H1 (cell line): Measurements from ENCODE around the gene FCF1. TPM values are rescaled to one million over a fixed set of nuclear protein-coding genes. Genes with fewer than 3 reads are reported as not detected.

Source experiments
- CTCF ChIA-PET: fragments of 300-600 bp; sonication (Branson Sonifier 250); formaldehyde crosslinking; loops from one replicate; lab custom pipeline; 2021; ENCODE audit not compliant: partially characterized antibody; lab: Charles Lee
- POLR2A ChIA-PET: fragments of 300-600 bp; sonication (Branson Sonifier 250); formaldehyde crosslinking; loops from one replicate; lab custom pipeline; 2021; ENCODE audit warnings: inconsistent platforms; ENCODE audit not compliant: partially characterized antibody; lab: Charles Lee
- DNase-seq, 2 experiments: peaks; one replicate each; pipeline versions ENCODE4 v3.0.0 to v3.0.0-alpha.2; 2010 to 2022; ENCODE audit warnings: low spot score in 2 of 2, low read depth in 1 of 2, mixed read lengths in 1 of 2
- FAIRE-seq: peaks from 2 replicates; lab custom pipeline; 2011; peaks lifted over from hg19 to GRCh38; lab: Jason Lieb, UNC
- H2AFZ ChIP-seq: 2 replicates; pipeline ENCODE4 v1.8.1; 2012; ENCODE audit warnings: low read length, inconsistent platforms
- H2AK5ac ChIP-seq: 2 replicates; pipeline ENCODE4 v1.6.1; 2013; ENCODE audit warnings: low read depth, low read length
- H2BK120ac ChIP-seq: replicated peaks from 2 replicates; pipeline ENCODE3; 2013; ENCODE audit warnings: low read depth, low read length, inconsistent platforms
- H2BK12ac ChIP-seq: 2 replicates; pipeline ENCODE4 v1.6.1; 2013; ENCODE audit warnings: low read depth, low read length
- H2BK15ac ChIP-seq: 2 replicates; pipeline ENCODE4 v1.6.1; 2013; ENCODE audit warnings: low read length
- H2BK20ac ChIP-seq: 2 replicates; pipeline ENCODE4 v1.6.1; 2013; ENCODE audit warnings: low read length
- H2BK5ac ChIP-seq: 2 replicates; pipeline ENCODE4 v1.6.1; 2013; ENCODE audit warnings: low read depth, low read length
- H3K14ac ChIP-seq: 2 replicates; pipeline ENCODE4 v1.6.1; 2013; ENCODE audit warnings: inconsistent platforms; ENCODE audit not compliant: insufficient read length
- H3K18ac ChIP-seq: 2 replicates; pipeline ENCODE4 v1.6.1; 2013; ENCODE audit warnings: low read length; ENCODE audit errors: extremely low read depth
- H3K23ac ChIP-seq: 2 replicates; pipeline ENCODE4 v1.6.1; 2013; ENCODE audit warnings: inconsistent platforms; ENCODE audit not compliant: insufficient read length
- H3K23me2 ChIP-seq: 2 replicates; pipeline ENCODE4 v1.6.1; 2013; ENCODE audit warnings: low read depth, low read length
- H3K27ac ChIP-seq: 2 replicates; pipeline ENCODE4 v1.6.1; 2011; ENCODE audit warnings: low read depth, low read length, inconsistent platforms
- H3K27me3 ChIP-seq, 4 experiments: replicated peaks in 1 of 4; 1 replicate in 1 of 4; 2 replicates in 3 of 4; pipeline versions ENCODE4 v1.6.1 to v1.8.1; 2011 to 2013; ENCODE audit warnings: low read length in 3 of 4, mild to moderate bottlenecking in 3 of 4, inconsistent platforms in 2 of 4, mixed read lengths in 2 of 4, moderate library complexity in 1 of 4; ENCODE audit not compliant: control insufficient read depth in 3 of 4, insufficient read depth in 3 of 4; ENCODE audit errors: extremely low read depth in 1 of 4
- H3K36me3 ChIP-seq, 4 experiments: 2 replicates each; pipeline versions ENCODE4 v1.6.1 to v1.8.1; 2011 to 2013; ENCODE audit warnings: mild to moderate bottlenecking in 4 of 4, low read length in 3 of 4, moderate library complexity in 2 of 4, control low read depth in 1 of 4, inconsistent platforms in 1 of 4; ENCODE audit not compliant: insufficient read depth in 4 of 4, control insufficient read depth in 2 of 4
- H3K4ac ChIP-seq: replicated peaks from 2 replicates; pipeline ENCODE3; 2013; ENCODE audit warnings: low read length, low read depth, mixed read lengths, inconsistent platforms; ENCODE audit not compliant: insufficient read length
- H3K4me1 ChIP-seq, 4 experiments: replicated peaks in 1 of 4; 1 replicate in 1 of 4; 2 replicates in 3 of 4; pipeline versions ENCODE4 v1.6.1 to v1.8.1; 2011 to 2013; ENCODE audit warnings: low read length in 3 of 4, inconsistent platforms in 2 of 4, mixed read lengths in 1 of 4; ENCODE audit not compliant: insufficient read depth in 4 of 4, control insufficient read depth in 3 of 4
- H3K4me2 ChIP-seq, 2 experiments: 2 replicates each; pipeline versions ENCODE4 v1.6.1 to v1.8.1; 2011 to 2013; ENCODE audit warnings: low read depth in 2 of 2, low read length in 2 of 2, control low read depth in 1 of 2, inconsistent platforms in 1 of 2, mild to moderate bottlenecking in 1 of 2; ENCODE audit not compliant: insufficient read depth in 1 of 2
- H3K4me3 ChIP-seq, 4 experiments: fragments of 200-600, 300-600 bp in 1 of 4; sonication (generic), shearing (Covaris generic), sonication (Bioruptor Twin) in 1 of 4; 2 replicates each; pipeline versions ENCODE4 v1.5.1 to v1.8.1; 2011 to 2016; ENCODE audit warnings: low read length in 4 of 4, low read depth in 3 of 4, control low read depth in 2 of 4, inconsistent platforms in 2 of 4, mild to moderate bottlenecking in 2 of 4, mixed read lengths in 1 of 4, moderate library complexity in 1 of 4; ENCODE audit not compliant: insufficient read depth in 2 of 4; ENCODE audit errors: extremely low read depth in 1 of 4
- H3K56ac ChIP-seq: replicated peaks from 2 replicates; pipeline ENCODE3; 2013; ENCODE audit warnings: low read depth, mild to moderate bottlenecking, mixed read lengths, low read length, inconsistent platforms; ENCODE audit not compliant: insufficient read length
- H3K79me1 ChIP-seq: 2 replicates; pipeline ENCODE4 v1.6.1; 2013; ENCODE audit warnings: low read depth, low read length, control low read depth
- H3K79me2 ChIP-seq, 2 experiments: 2 replicates each; pipeline versions ENCODE4 v1.6.1 to v1.8.1; 2012 to 2013; ENCODE audit warnings: low read length in 2 of 2, mild to moderate bottlenecking in 2 of 2, inconsistent platforms in 1 of 2; ENCODE audit not compliant: insufficient read depth in 2 of 2, control insufficient read depth in 1 of 2
- H3K9ac ChIP-seq, 4 experiments: replicated peaks in 1 of 4; 1 replicate in 1 of 4; 2 replicates in 3 of 4; pipeline versions ENCODE4 v1.6.1 to v1.8.1; 2011 to 2013; ENCODE audit warnings: low read depth in 3 of 4, low read length in 3 of 4, control low read depth in 2 of 4, mild to moderate bottlenecking in 2 of 4, moderate library complexity in 2 of 4, inconsistent platforms in 1 of 4; ENCODE audit errors: extremely low read depth in 1 of 4
- H3K9me3 ChIP-seq, 2 experiments: 2 replicates each; pipeline versions ENCODE4 v1.6.1 to v1.8.1; 2012 to 2013; ENCODE audit warnings: mild to moderate bottlenecking in 2 of 2, moderate library complexity in 2 of 2, control low read depth in 1 of 2, inconsistent platforms in 1 of 2, low read depth in 1 of 2, low read length in 1 of 2, mixed read lengths in 1 of 2; ENCODE audit not compliant: insufficient read depth in 2 of 2
- H4K20me1 ChIP-seq, 2 experiments: replicated peaks in 1 of 2; 2 replicates each; pipeline versions ENCODE3 to v1.8.1; 2011 to 2013; ENCODE audit warnings: inconsistent platforms in 2 of 2, low read length in 2 of 2, mild to moderate bottlenecking in 1 of 2; ENCODE audit not compliant: insufficient read depth in 2 of 2, control insufficient read depth in 1 of 2
- H4K5ac ChIP-seq: 2 replicates; pipeline ENCODE4 v1.6.1; 2013; ENCODE audit warnings: low read length, low read depth, mixed read lengths, inconsistent platforms; ENCODE audit not compliant: insufficient read length
- H4K8ac ChIP-seq: 2 replicates; pipeline ENCODE4 v1.8.0; 2013; ENCODE audit warnings: mild to moderate bottlenecking, moderate library complexity, low read length, inconsistent platforms; ENCODE audit not compliant: insufficient read depth; ENCODE audit errors: extremely low read depth
- H4K91ac ChIP-seq: replicated peaks from 2 replicates; pipeline ENCODE3; 2013; ENCODE audit warnings: low read length, mixed read lengths, inconsistent platforms; ENCODE audit not compliant: insufficient read length
- CTCF ChIP-seq, 3 experiments: IDR thresholded peaks; 1 replicate in 2 of 3; 2 replicates in 1 of 3; pipeline versions ENCODE4 v1.5.1 to v1.6.1; 2011; ENCODE audit warnings: low read length in 3 of 3, mild to moderate bottlenecking in 3 of 3, inconsistent platforms in 2 of 3, low read depth in 1 of 3, moderate library complexity in 1 of 3; ENCODE audit not compliant: insufficient read depth in 1 of 3; ENCODE audit errors: control extremely low read depth in 1 of 3
- WGBS, 2 experiments: shearing (Covaris generic) in 1 of 2; methylation state at CpG; one replicate each; pipeline versions ENCODE4 v1.1.6 to v1.1.7; 2013 to 2015; ENCODE audit warnings: low lambda C conversion rate in 2 of 2, mixed read lengths in 2 of 2, inconsistent platforms in 1 of 2, low coverage in 1 of 2, missing lambda C conversion rate in 1 of 2; ENCODE audit not compliant: insufficient replicate concordance in 2 of 2, insufficient coverage in 1 of 2, insufficient read length in 1 of 2; ENCODE audit errors: extremely low coverage in 1 of 2, missing lambda C conversion rate in 1 of 2; 5-methylcytosine and 5-hydroxymethylcytosine counted together
- polyA plus RNA-seq, 7 experiments: library from polyadenylated mRNA; depleted of rRNA in 3 of 7; stranded (reverse) in 5 of 7; unstranded in 2 of 7; fragments of >200 nt in 5 of 7; fragments of 200-250 nt in 2 of 7; gene quantifications; 1 replicate in 5 of 7; 2 replicates in 1 of 7; 4 replicates in 1 of 7; pipeline versions ENCODE4 v1.2.1 to v1.2.3, GENCODE V29; 2011 to 2013; ENCODE audit warnings: missing spikeins in 2 of 7, mixed read lengths in 2 of 7
- total RNA-seq: library from RNA; stranded (reverse); fragmentation: NEBNext Ultra II Directional; extraction: Animal tissue kit (Norgen Biotek cat#: 25700); gene quantifications from 2 replicates; pipeline ENCODE4 v1.2.1, GENCODE V29; 2021

FCF1 gene
- total and polyA plus RNA-seq, 2 of the 8 experiments (the other 6 are each of a cell fraction or from before 2014, with no cell fraction given) = 48.1 to 84.3 TPM

- Histone ChIP-seq H4K20me1 (no peaks in the 10 kb centered on the region), H3K4ac (no peak overlapping the region), H3K27ac (no peak overlapping the region), H3K79me2 (no peaks in the 10 kb centered on the region), H4K5ac (no peak overlapping the region), H3K23ac (no peak overlapping the region), H3K4me1 (no peaks in the 10 kb centered on the region), H2BK5ac (no peak overlapping the region), H3K36me3 (peaks cover 16 to 67% (median 45%) of the 10 kb centered on the region in 4 experiments), H4K91ac (no peak overlapping the region), H3K9me3 (no peaks in the 10 kb centered on the region), H2BK20ac (no peak overlapping the region), H3K79me1 (no peaks in the 10 kb centered on the region), H4K8ac (no peak overlapping the region), H2BK120ac (no peak overlapping the region), H2BK12ac (no peak overlapping the region), H3K27me3 (no peaks in the 10 kb centered on the region), H2AFZ (no peak overlapping the region), H3K18ac (no peak overlapping the region), H3K23me2 (no peaks in the 10 kb centered on the region), H3K56ac (no peak overlapping the region), H2AK5ac (no peak overlapping the region), H2BK15ac (no peak overlapping the region), H3K9ac (no peak overlapping the region), H3K4me2 (no peak overlapping the region), H3K4me3 (no peak overlapping the region), H3K14ac (no peak overlapping the region)
- no peak for TF ChIP-seq CTCF (IDR thresholded peaks at IDR 0.05; ENCODE audit: control extremely low read depth in 1 of 3, insufficient read depth in 1 of 3, low read depth in 1 of 3, low read length in 3 of 3)
- no peak for FAIRE-seq
- WGBS, 2 experiments = 94% methylated on average over 8 of the region's 9 CpGs; no CpG with 5 or more reads in 1 of the 2 experiments
- ChIA-PET CTCF (interaction anchor here (0.9 kb wide), 1 partner anchor 167 kb away, joined by 3 read pairs; no protein-coding TSS in a partner anchor), POLR2A (no interaction called here)
- no peak for DNase-seq
Observed at GRCh38 chr14:74670726-74671411, 42.1 kb upstream of the FCF1 start.
